ENCODE results near the gene ZBTB16. TPM values are rescaled to one million over a fixed set of nuclear protein-coding genes. Genes with fewer than 3 reads are reported as not detected.
A peak's percentile ranks its signal among the peaks of the same experiment; 100 is the strongest.

The ZBTB16 gene
- total RNA-seq, 1 donor from 2014 or later = 6.4 TPM

- DNase-seq (ENCODE audit: low read depth in 2 of 2) = no peak
These were observed 200.1 kb downstream of the ZBTB16 start for GRCh38 chr11:114259551-114259983.

DNA sequence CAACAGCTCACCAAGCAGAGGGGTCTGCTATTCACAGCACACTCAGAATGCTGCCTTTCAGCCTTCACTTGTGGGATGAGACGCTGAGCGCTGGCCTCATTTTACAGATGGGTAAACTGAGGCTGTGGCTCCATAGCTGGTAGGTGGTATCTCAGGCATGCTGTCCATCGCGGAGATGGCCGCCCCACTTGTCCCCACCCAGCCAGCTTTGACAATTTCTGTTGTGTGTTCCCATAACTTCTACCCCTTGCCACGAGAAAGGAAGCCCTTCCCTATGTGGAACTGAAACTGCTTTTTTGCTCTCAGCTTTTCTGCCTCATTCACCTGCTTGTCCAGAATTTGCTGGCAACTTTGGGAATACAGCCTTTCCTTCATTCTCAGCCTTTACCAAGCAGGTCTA is 200.6 kb downstream of the ZBTB16 start:
- no peak for DNase-seq (ENCODE audit: low read depth in 2 of 2)

- no peak for DNase-seq (ENCODE audit: low read depth in 2 of 2)
These were observed 201.0 kb downstream of the ZBTB16 start for GRCh38 chr11:114260483-114260882.

DNA sequence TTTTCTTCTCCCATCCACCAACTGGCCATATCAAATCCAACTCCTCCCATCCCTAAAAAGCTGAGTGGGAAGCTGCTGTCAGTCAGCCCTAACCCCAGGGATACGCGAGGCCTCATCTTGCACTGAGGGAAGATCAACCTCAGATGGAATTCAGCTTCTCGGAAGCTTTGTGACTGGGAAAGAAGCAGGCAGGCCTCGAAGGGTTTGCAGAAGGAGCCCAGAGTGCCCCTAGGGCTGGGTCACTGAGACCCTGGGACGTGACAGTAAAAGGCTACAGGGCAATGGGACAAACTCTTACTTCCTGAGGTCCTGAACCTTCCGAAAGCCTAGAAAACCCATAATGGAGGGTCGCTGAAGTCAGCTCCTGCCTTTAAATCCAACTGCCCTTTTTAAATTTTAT is 202.3 kb downstream of the ZBTB16 start:
- no peak for DNase-seq (ENCODE audit: low read depth in 2 of 2)

- DNase-seq (ENCODE audit: low read depth in 2 of 2) = peak; percentile 44 to 66
These were observed 203.4 kb downstream of the ZBTB16 start for GRCh38 chr11:114262681-114263512.

DNA sequence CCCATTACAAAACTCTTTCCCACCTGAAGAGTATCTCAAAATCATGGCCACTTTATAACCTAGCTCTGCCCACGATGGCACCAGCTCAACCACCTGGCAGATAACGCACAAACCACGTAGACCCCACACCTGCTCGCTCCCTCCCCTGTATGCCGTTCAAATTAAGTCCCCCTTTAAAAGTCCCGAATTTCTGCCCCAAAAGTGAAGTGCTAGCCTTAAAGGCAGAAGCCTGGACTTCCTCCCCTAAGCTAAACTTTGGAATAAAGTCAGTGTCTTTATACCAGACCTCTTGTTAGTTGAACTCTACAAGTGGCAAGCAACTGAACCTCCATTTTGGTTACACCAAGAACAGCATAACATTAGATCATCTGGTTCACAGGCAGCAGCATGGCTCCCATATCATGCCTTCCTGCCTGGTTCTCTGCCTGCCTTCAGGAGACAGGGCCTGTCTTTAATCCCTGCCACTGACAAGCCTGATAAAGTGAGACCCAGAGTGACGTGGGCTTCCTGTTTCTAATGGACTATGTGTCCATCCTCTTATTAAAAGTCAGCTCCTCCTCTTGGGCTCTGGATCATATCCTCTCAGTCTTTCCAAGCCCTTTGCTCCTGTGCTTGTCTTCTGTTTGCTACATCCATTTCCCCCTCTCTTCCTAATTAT is 204.1 kb downstream of the ZBTB16 start:
- DNase-seq (ENCODE audit: low read depth in 2 of 2) = no peak

DNA sequence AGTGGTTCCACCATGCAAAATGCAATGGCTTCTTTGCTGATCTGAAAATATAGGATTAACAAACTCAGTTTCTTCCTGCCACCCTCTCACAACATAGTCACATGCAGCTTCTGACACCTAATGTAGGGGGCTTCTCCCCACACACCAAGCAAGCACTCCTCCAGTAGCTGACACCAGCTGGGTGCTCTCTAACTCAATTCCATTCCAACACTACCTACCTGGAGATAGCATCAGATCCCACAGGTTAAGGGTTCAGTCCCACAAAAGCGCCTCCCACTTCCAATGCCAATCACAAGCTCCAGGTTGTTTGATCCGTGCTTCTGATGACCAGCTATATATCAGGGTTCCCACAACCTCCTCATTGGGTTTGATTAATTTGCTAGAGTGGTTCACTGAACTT is 204.9 kb downstream of the ZBTB16 start:
- no peak for DNase-seq (ENCODE audit: low read depth in 2 of 2)

- no peak for DNase-seq (ENCODE audit: low read depth in 2 of 2)
These were observed 205.8 kb downstream of the ZBTB16 start for GRCh38 chr11:114265122-114265878.

- no peak for DNase-seq (ENCODE audit: low read depth in 2 of 2)
These were observed 210.0 kb downstream of the ZBTB16 start for GRCh38 chr11:114269498-114269897.

- no peak for DNase-seq (ENCODE audit: low read depth in 2 of 2)
These were observed 211.2 kb downstream of the ZBTB16 start for GRCh38 chr11:114270531-114271270.

DNA sequence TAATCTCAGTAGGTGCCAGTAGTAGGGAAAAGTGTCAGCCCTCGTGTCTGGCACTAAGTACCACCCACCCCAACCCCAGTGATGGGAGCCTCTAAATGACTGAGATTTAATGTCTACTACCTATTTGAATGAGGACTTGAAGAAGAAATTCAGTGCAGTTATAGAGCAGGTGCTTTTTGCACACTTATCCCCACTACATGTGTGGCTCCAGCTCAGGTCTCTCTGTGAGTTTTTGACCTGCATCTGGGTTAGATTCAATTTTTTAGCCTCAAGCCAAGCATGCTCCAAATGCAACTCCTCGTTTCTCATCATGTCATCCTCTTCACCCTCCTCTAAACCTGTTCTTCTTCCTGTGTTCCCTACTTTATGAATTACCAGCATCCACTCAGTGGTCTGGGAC is 211.8 kb downstream of the ZBTB16 start:
- no peak for DNase-seq (ENCODE audit: low read depth in 2 of 2)

- DNase-seq (ENCODE audit: low read depth in 2 of 2) = no peak
These were observed 212.8 kb downstream of the ZBTB16 start for GRCh38 chr11:114272311-114272710.

DNA sequence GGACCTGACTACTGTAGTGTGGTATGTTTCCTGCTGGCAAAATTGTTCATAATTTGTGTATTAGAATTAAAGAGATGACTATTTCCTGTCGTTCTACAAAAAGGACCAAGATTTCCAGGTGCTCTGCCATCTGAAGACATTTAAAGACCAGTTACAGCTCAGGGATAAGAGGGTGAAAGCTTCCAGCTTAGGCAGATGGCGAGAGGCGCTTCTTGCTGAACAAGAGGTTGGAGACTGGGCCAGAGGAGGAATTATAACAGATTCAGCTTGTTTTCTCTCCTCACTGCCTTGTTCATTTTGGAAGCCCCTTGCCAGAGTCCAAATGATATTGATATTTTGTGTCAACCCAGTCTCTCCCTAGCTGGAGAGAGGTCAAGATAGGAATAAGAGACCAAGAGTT is 213.6 kb downstream of the ZBTB16 start:
- DNase-seq (ENCODE audit: low read depth in 2 of 2) = no peak

GRCh38 chr11:114273890-114274635 is 214.6 kb downstream of the ZBTB16 start:
- no peak for DNase-seq (ENCODE audit: low read depth in 2 of 2)

DNA sequence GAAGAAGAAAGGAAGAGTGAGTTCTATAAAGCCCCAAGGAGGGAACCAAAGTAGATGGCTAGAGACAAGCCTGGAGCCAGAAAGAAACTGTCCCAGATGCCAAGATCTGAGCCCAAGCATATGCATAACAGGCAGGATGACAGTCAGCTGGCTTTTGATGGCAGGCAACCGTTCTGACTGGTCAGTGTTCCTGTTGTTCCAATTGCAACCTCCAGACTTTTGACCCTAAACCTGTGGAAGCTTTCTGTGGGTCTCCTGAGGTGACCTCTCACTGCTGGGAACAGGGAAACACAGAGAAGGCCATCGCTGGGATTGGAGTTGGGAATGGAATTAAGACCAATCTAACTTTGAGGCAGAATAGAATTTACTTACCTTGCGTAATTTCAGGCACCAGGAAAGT is 215.1 kb downstream of the ZBTB16 start:
- DNase-seq (ENCODE audit: low read depth in 2 of 2) = no peak

DNA sequence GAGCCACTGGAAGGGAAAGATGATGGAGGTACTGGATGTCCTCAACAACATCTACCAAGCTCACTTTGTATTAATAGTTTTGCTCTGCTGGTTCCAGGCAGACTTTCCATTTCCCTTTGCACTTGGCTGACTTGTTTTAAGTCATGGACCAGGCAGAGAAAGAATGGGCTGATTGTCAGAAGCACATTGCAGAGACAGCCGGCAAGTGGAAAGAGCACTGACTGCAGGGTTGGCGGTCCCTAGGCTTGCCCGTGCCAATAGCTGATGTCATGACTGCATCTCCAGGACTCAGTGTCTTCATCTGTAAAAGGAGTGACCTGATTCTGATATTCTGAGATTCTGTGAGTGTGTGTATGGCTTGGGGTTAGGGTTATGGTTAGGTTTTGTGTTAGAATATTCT is 215.8 kb downstream of the ZBTB16 start:
- DNase-seq (ENCODE audit: low read depth in 2 of 2) = no peak

DNA sequence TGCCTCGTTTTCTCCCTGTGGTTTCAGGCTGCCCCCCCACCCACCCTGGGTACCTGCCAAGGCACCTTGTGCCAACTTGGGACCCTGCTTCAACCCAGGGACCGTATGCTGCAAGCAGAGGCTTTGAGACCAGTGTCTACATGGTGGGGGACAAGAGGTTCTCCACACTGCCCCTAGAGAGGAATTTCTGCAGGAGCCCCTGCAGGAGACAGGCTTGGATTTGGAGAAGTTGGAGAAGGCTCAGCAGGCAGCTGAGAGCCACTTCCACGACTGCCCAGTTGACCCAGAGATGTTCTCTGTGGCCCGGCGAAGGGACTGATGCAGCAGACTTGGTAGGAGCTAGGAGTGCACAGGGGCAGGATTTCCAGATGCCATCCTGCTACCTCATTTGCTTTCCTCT is 216.6 kb downstream of the ZBTB16 start:
- no peak for DNase-seq (ENCODE audit: low read depth in 2 of 2)

DNA sequence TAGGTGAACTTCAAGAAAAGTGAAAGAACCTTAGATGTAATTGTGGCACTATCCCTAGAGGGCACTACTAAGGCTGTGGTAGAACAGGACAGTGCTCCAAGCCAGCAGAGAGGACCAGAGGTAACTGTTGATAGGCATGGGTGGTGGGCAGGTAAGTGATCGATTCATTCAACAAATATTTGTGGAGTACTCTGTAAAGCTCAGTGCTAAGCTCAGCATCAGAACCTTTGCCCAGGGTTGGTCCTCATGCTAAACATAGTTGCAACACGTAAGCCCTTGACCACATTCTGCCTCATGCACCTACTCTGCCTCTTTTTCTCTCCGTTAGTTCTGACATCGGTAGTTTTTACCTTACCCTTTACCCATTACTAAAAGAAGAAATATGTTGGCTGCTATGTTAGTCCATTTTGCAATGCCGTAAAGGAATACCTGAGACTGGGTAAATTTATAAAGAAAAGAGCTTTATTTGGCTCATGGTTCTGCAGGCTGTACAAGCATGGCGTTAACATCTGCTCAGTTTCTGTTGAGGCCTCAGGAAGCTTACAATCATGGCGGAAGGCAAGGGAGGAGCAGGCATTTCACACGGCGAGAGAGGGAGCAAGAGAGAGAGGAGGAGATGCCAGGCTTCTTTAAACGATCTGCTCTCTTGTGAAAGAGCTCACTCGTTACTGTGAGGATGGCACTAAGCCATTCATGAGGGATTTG is 218.3 kb downstream of the ZBTB16 start:
- DNase-seq (ENCODE audit: low read depth in 2 of 2) = no peak

DNA sequence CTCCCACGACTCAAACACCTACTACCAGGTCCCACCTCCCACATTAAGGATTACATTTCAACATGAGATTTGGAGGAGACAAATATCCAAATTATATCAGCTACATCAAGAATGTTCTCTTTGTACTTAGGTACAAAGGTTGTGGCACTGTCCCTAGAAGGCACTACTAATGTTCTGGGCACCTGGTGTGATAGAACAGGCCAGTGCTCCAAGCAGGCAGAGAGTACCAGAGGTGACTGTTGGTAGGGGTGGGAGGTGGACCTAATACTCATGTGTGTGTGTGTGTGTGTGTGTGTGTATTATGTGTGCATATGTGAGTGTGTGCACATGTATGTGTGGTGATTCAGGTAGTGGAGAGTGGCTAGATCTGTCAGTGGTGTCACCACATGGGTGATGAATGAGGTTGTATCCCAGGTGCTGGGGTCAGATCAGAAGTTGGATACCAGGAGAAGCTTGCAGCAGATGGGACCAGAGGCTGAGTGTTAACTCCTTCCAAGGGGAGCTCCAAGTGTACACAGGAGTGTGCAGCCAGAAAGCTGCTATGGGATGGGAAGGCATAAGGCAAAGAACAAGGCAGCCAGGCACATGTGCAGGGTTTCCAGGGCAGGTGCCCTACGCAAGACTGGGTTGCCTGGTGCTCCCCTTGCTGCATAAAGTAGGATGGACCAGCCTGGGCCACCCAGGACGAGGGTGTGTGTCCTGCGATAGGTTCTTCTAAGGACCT is 219.0 kb downstream of the ZBTB16 start:
- DNase-seq (ENCODE audit: low read depth in 2 of 2) = no peak
